ENCODE measurements around the gene NOS1.

DNA sequence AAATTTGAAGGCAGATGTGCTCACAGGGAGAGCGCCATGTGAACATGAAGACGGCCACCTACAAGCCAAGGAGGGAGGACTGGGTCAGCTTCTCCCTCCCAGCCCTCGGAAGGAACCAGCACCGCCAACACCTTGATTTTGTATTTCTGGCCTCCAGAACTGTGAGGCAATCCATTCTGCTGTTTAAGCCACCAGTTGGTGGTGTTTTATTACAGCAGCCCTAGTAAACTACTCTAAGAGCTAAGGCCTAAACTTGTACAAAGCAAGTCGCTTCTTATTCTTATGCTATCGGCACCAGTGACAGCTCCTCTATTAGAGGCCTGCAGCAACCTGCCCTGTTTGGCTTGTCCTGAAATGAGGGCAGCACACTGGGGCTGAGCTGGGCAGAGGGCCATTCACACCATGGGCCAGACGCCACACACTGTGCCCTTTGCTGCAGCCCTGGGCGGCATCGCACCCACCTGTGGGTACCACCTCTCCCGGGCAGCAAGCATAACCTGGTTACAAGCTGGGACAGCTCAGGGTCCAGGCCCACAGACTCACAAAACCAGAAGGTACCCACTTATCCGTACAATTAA lies 62.7 kb downstream of the NOS1 start:
- no peak for TF ChIP-seq CTCF (IDR thresholded peaks at IDR 0.05)
- TF ChIP-seq POLR2AphosphoS5 (IDR thresholded peaks at IDR 0.05), result no peak

Data from breast epithelium (tissue), 3 donors.